ENCODE data around the gene PARD3.

PARD3 gene

DNA sequence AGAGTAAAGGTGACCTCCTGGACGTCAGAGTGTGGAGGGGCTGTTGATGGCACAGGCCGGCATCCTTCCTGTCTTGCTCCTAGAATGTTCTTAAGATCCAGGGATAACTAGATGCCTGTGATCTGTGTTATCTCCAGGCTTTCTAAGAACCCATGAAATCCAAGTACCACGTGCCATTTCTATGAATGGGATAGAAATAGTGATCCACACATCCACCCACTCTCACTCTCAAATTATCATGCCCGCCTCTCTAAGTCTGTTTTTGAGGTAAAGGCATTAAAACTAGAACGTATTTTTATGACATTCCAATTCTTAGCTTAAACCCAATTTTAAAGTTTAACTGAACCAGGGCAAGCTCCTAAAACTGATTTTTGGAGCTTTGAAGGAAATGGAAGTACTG is 622.5 kb downstream of the PARD3 start:
- no peaks in the 10 kb centered on the region for H3K79me2 ChIP-seq (ENCODE audit: insufficient read depth, low read length)
- no peak overlapping the region for H3K9ac ChIP-seq (ENCODE audit: low read depth, low read length)
- H3K4me3 ChIP-seq (ENCODE audit: low read depth in 1 of 2, low read length in 2 of 2) = no peak overlapping the region
- no peaks in the 10 kb centered on the region for H3K36me3 ChIP-seq (ENCODE audit: insufficient read depth, low read length)
- no peaks in the 10 kb centered on the region for H3K4me1 ChIP-seq (ENCODE audit: insufficient read depth, low read length)
- H4K20me1 ChIP-seq (ENCODE audit: insufficient read depth, low read length) = no peaks in the 10 kb centered on the region
- no peaks in the 10 kb centered on the region for H3K27me3 ChIP-seq (ENCODE audit: insufficient read depth, low read length, poor library complexity)
- H3K4me2 ChIP-seq (ENCODE audit: insufficient read depth, low read length) = no peak overlapping the region
- no peak for DNase-seq
- TF ChIP-seq, protein P1, sequence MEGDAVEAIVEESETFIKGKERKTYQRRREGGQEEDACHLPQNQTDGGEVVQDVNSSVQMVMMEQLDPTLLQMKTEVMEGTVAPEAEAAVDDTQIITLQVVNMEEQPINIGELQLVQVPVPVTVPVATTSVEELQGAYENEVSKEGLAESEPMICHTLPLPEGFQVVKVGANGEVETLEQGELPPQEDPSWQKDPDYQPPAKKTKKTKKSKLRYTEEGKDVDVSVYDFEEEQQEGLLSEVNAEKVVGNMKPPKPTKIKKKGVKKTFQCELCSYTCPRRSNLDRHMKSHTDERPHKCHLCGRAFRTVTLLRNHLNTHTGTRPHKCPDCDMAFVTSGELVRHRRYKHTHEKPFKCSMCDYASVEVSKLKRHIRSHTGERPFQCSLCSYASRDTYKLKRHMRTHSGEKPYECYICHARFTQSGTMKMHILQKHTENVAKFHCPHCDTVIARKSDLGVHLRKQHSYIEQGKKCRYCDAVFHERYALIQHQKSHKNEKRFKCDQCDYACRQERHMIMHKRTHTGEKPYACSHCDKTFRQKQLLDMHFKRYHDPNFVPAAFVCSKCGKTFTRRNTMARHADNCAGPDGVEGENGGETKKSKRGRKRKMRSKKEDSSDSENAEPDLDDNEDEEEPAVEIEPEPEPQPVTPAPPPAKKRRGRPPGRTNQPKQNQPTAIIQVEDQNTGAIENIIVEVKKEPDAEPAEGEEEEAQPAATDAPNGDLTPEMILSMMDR (IDR thresholded peaks at IDR 0.05; ENCODE audit: borderline replicate concordance, extremely low read depth, low read length, poor library complexity, severe bottlenecking) = no peak
- no peak for TF ChIP-seq EZH2 (IDR thresholded peaks at IDR 0.05; ENCODE audit: borderline replicate concordance, low read depth, low read length, severe bottlenecking)
- no peak overlapping the region for H3K27ac ChIP-seq (ENCODE audit: low read length)
- ATAC-seq (ENCODE audit: insufficient read depth, low read depth) = no peak
- H3K9me3 ChIP-seq (ENCODE audit: insufficient read depth, low read length, severe bottlenecking) = no peaks in the 10 kb centered on the region
- H2AFZ ChIP-seq (ENCODE audit: low read depth, low read length) = no peak overlapping the region

DNA sequence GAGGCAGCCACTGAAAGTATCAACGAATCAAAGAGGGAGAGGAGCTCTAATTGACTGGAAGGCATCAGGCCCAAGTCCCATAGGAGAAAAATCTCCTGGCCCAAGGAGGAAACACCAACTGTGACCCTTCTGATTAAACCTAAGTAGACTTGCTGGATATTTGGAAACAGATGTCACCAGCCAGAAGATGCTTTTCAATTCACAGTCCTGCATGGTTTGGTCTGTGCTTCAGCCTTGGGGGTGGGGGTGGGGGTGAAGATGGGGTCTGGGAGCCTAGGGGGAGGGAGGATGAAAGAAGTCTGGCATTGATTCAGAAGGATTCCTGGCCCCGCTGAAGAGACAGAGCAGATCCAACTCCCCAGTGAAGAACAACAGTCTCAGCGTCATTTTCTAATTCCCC is 623.7 kb downstream of the PARD3 start:
- no peak overlapping the region for H2AFZ ChIP-seq (ENCODE audit: low read depth, low read length)
- DNase-seq (no peak), ATAC-seq (ENCODE audit: insufficient read depth, low read depth) (no peak)
- H3K9ac ChIP-seq (ENCODE audit: low read depth, low read length) = no peak overlapping the region
- H3K4me3 ChIP-seq (ENCODE audit: low read depth in 1 of 2, low read length in 2 of 2) = no peak overlapping the region
- H3K4me2 ChIP-seq (ENCODE audit: insufficient read depth, low read length) = no peak overlapping the region
- no peaks in the 10 kb centered on the region for H3K4me1 ChIP-seq (ENCODE audit: insufficient read depth, low read length)
- no peaks in the 10 kb centered on the region for H3K27me3 ChIP-seq (ENCODE audit: insufficient read depth, low read length, poor library complexity)
- H3K79me2 ChIP-seq (ENCODE audit: insufficient read depth, low read length) = no peaks in the 10 kb centered on the region
- no peaks in the 10 kb centered on the region for H4K20me1 ChIP-seq (ENCODE audit: insufficient read depth, low read length)
- H3K27ac ChIP-seq (ENCODE audit: low read length) = no peak overlapping the region
- H3K9me3 ChIP-seq (ENCODE audit: insufficient read depth, low read length, severe bottlenecking) = no peaks in the 10 kb centered on the region
- H3K36me3 ChIP-seq (ENCODE audit: insufficient read depth, low read length) = no peaks in the 10 kb centered on the region
- no peak for TF ChIP-seq EZH2 (IDR thresholded peaks at IDR 0.05; ENCODE audit: borderline replicate concordance, low read depth, low read length, severe bottlenecking)
- TF ChIP-seq, protein P1 (IDR thresholded peaks at IDR 0.05; ENCODE audit: borderline replicate concordance, extremely low read depth, low read length, poor library complexity, severe bottlenecking) = no peak

GRCh38 chr10:34190580-34190979 is 624.5 kb downstream of the PARD3 start:
- Histone ChIP-seq H3K4me3 (ENCODE audit: low read depth in 1 of 2, low read length in 2 of 2) (no peak overlapping the region), H3K79me2 (ENCODE audit: insufficient read depth, low read length) (no peaks in the 10 kb centered on the region), H3K9me3 (ENCODE audit: insufficient read depth, low read length, severe bottlenecking) (no peaks in the 10 kb centered on the region), H3K9ac (ENCODE audit: low read depth, low read length) (no peak overlapping the region), H3K4me2 (ENCODE audit: insufficient read depth, low read length) (no peak overlapping the region), H3K36me3 (ENCODE audit: insufficient read depth, low read length) (no peaks in the 10 kb centered on the region), H3K4me1 (ENCODE audit: insufficient read depth, low read length) (no peaks in the 10 kb centered on the region), H3K27me3 (ENCODE audit: insufficient read depth, low read length, poor library complexity) (no peaks in the 10 kb centered on the region), H3K27ac (ENCODE audit: low read length) (no peak overlapping the region), H4K20me1 (ENCODE audit: insufficient read depth, low read length) (no peaks in the 10 kb centered on the region), H2AFZ (ENCODE audit: low read depth, low read length) (no peak overlapping the region)
- DNase-seq (no peak), ATAC-seq (ENCODE audit: insufficient read depth, low read depth) (no peak)
- TF ChIP-seq, protein P1 (IDR thresholded peaks at IDR 0.05; ENCODE audit: borderline replicate concordance, extremely low read depth, low read length, poor library complexity, severe bottlenecking) = no peak
- no peak for TF ChIP-seq EZH2 (IDR thresholded peaks at IDR 0.05; ENCODE audit: borderline replicate concordance, low read depth, low read length, severe bottlenecking)

DNA sequence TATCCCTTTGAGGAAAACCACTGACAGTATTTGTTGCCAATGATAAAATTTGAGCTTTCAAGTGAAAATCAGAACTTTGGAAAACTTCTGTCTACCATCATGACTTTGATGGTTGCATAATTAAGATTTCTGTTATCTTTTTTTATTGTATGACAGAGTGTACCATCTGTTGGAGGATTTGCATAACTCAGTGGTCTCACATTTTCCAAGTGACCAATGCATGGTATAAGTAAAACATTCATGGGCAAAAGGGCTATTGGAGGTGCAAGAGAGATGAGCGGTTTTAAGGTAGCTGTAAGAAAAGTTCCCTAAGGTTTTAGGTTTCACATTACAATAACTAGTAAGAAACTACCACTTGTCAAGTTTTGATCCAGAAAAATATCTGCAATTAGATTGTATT is 625.3 kb downstream of the PARD3 start:
- H3K27ac ChIP-seq (ENCODE audit: low read length) = no peak overlapping the region
- DNase-seq = no peak

More for the DNA sequence above, 625.3 kb downstream of the PARD3 start:
- ATAC-seq (ENCODE audit: insufficient read depth, low read depth) = no peak
- no peak overlapping the region for H3K4me3 ChIP-seq (ENCODE audit: low read depth in 1 of 2, low read length in 2 of 2)
- no peaks in the 10 kb centered on the region for H3K9me3 ChIP-seq (ENCODE audit: insufficient read depth, low read length, severe bottlenecking)
- H3K36me3 ChIP-seq (ENCODE audit: insufficient read depth, low read length) = no peaks in the 10 kb centered on the region
- no peak overlapping the region for H3K4me2 ChIP-seq (ENCODE audit: insufficient read depth, low read length)
- H2AFZ ChIP-seq (ENCODE audit: low read depth, low read length) = no peak overlapping the region
- H3K4me1 ChIP-seq (ENCODE audit: insufficient read depth, low read length) = no peaks in the 10 kb centered on the region
- H3K9ac ChIP-seq (ENCODE audit: low read depth, low read length) = no peak overlapping the region
- TF ChIP-seq, protein P1 (IDR thresholded peaks at IDR 0.05; ENCODE audit: borderline replicate concordance, extremely low read depth, low read length, poor library complexity, severe bottlenecking) = no peak
- no peak for TF ChIP-seq EZH2 (IDR thresholded peaks at IDR 0.05; ENCODE audit: borderline replicate concordance, low read depth, low read length, severe bottlenecking)
- H3K79me2 ChIP-seq (ENCODE audit: insufficient read depth, low read length) = no peaks in the 10 kb centered on the region
- no peaks in the 10 kb centered on the region for H3K27me3 ChIP-seq (ENCODE audit: insufficient read depth, low read length, poor library complexity)
- H4K20me1 ChIP-seq (ENCODE audit: insufficient read depth, low read length) = no peaks in the 10 kb centered on the region
